ENCODE results near the gene MIDN. TPM values are rescaled to one million over a fixed set of nuclear protein-coding genes. Genes with fewer than 3 reads are reported as not detected.

MIDN gene
- total RNA-seq, 1 donor from 2014 or later, result 193 TPM

- no peaks in the 10 kb centered on the region for H3K36me3 Mint-ChIP-seq (ENCODE audit: insufficient read depth)
- peaks cover 4% of the 10 kb centered on the region for H3K4me1 Mint-ChIP-seq (ENCODE audit: low read depth)
- no peak for DNase-seq (ENCODE audit: low spot score, unreplicated experiment)
- H3K27me3 Mint-ChIP-seq, result no peaks in the 10 kb centered on the region
- H3K4me3 Mint-ChIP-seq (ENCODE audit: low read depth), result no peak overlapping the region
- H3K27ac Mint-ChIP-seq, result no peak overlapping the region
- no peaks in the 10 kb centered on the region for H3K9me3 Mint-ChIP-seq (ENCODE audit: low read depth)
- no peak for TF ChIP-seq CTCF (IDR thresholded peaks at IDR 0.05; ENCODE audit: unreplicated experiment)
Observed at GRCh38 chr19:1307320-1307719, 58.9 kb downstream of the MIDN start.

GRCh38 chr19:1307755-1308303 is 59.4 kb downstream of the MIDN start:
- no peak for TF ChIP-seq CTCF (IDR thresholded peaks at IDR 0.05; ENCODE audit: unreplicated experiment)
- Mint-ChIP-seq H3K9me3 (ENCODE audit: low read depth) (no peaks in the 10 kb centered on the region), H3K27ac (no peak overlapping the region), H3K27me3 (no peaks in the 10 kb centered on the region), H3K36me3 (ENCODE audit: insufficient read depth) (no peaks in the 10 kb centered on the region), H3K4me3 (ENCODE audit: low read depth) (no peak overlapping the region), H3K4me1 (ENCODE audit: low read depth) (peaks cover 4% of the 10 kb centered on the region)
- no peak for DNase-seq (ENCODE audit: low spot score, unreplicated experiment)

- peaks cover 5% of the 10 kb centered on the region for H3K4me1 Mint-ChIP-seq (ENCODE audit: low read depth)
- no peak for TF ChIP-seq CTCF (IDR thresholded peaks at IDR 0.05; ENCODE audit: unreplicated experiment)
- H3K36me3 Mint-ChIP-seq (ENCODE audit: insufficient read depth), result no peaks in the 10 kb centered on the region
- H3K4me3 Mint-ChIP-seq (ENCODE audit: low read depth), result no peak overlapping the region
- H3K27me3 Mint-ChIP-seq, result no peaks in the 10 kb centered on the region
- H3K9me3 Mint-ChIP-seq (ENCODE audit: low read depth), result no peaks in the 10 kb centered on the region
- no peak overlapping the region for H3K27ac Mint-ChIP-seq
- DNase-seq (ENCODE audit: low spot score, unreplicated experiment), result no peak
Observed at GRCh38 chr19:1308718-1309117, 60.3 kb downstream of the MIDN start.

Other genes starting within 250 kb of the MIDN start
- 1.4 and 1.5 TPM in 2 replicates for gene GRIN3B, start 248.2 kb upstream of the MIDN start, total RNA-seq
- gene TMEM259, start 227.5 kb upstream of the MIDN start, total RNA-seq, result 171 and 199 TPM in 2 replicates
- not detected in 2 replicates for gene RNU6-2, start 227.1 kb upstream of the MIDN start, total RNA-seq
- 225 and 226 TPM in 2 replicates for gene CNN2, start 222.0 kb upstream of the MIDN start, total RNA-seq
- gene ABCA7, start 208.5 kb upstream of the MIDN start, total RNA-seq, result 54.6 and 57.3 TPM in 2 replicates
- 6.1 and 8.1 TPM in 2 replicates for gene ARHGAP45, start 181.4 kb upstream of the MIDN start, total RNA-seq
- gene POLR2E, start 153.2 kb upstream of the MIDN start, total RNA-seq, result 161 TPM in 2 replicates
- gene GPX4, start 144.6 kb upstream of the MIDN start, total RNA-seq, result 231 and 236 TPM in 2 replicates
- gene SBNO2, start 74.3 kb upstream of the MIDN start, total RNA-seq, result 40.9 and 43.2 TPM in 2 replicates
- gene STK11, start 42.8 kb upstream of the MIDN start, total RNA-seq, result 59.3 and 61.5 TPM in 2 replicates
- gene CBARP, start 10.6 kb upstream of the MIDN start, total RNA-seq, result 12.4 and 13.0 TPM in 2 replicates
- gene ATP5F1D, start 6.8 kb upstream of the MIDN start, total RNA-seq, result 107 and 117 TPM in 2 replicates
- gene CIRBP, start 20.7 kb downstream of the MIDN start, total RNA-seq, result 462 and 465 TPM in 2 replicates
- 30.0 and 31.8 TPM in 2 replicates for gene FAM174C, start 26.9 kb downstream of the MIDN start, total RNA-seq
- gene EFNA2, start 37.3 kb downstream of the MIDN start, total RNA-seq, result 23.8 and 26.5 TPM in 2 replicates
- 56.8 and 62.4 TPM in 2 replicates for gene NDUFS7, start 135.3 kb downstream of the MIDN start, total RNA-seq
- gene GAMT, start 153.0 kb downstream of the MIDN start, total RNA-seq, result 47.0 and 48.5 TPM in 2 replicates
- 131 and 136 TPM in 2 replicates for gene DAZAP1, start 159.0 kb downstream of the MIDN start, total RNA-seq
- gene RPS15, start 189.8 kb downstream of the MIDN start, total RNA-seq, result 917 and 938 TPM in 2 replicates
- 5.2 and 5.8 TPM in 2 replicates for gene APC2, start 201.5 kb downstream of the MIDN start, total RNA-seq
- gene C19orf25, start 230.6 kb downstream of the MIDN start, total RNA-seq, result 31.3 and 36.0 TPM in 2 replicates
- 32.9 and 37.7 TPM in 2 replicates for gene PCSK4, start 241.8 kb downstream of the MIDN start, total RNA-seq
- gene REEP6, start 242.6 kb downstream of the MIDN start, total RNA-seq, result 16.0 and 16.6 TPM in 2 replicates

Measured in progenitor cell of endocrine pancreas (in vitro differentiated cells).